ENCODE results near the gene SAMD4B. TPM values are rescaled to one million over a fixed set of nuclear protein-coding genes. Genes with fewer than 3 reads are reported as not detected.

The SAMD4B gene
- total RNA-seq, 1 experiment from 2014 or later, result 135 TPM

- Mint-ChIP-seq H3K4me3 (no peak overlapping the region), H3K9me3 (no peaks in the 10 kb centered on the region), H3K36me3 (ENCODE audit: insufficient read depth in 1 of 3, low read depth in 3 of 3) (no peaks in the 10 kb centered on the region), H3K27me3 (ENCODE audit: low read depth) (peaks cover 36% of the 10 kb centered on the region), H3K27ac (no peak overlapping the region), H3K4me1 (peaks cover 2 to 26% of the 10 kb centered on the region in 2 experiments)
- no peak overlapping the region for H2BK15ac ChIP-seq (ENCODE audit: low read depth, low read length)
- H3K14ac ChIP-seq (ENCODE audit: insufficient read depth, low read length), result no peak overlapping the region
- no peak overlapping the region for H3K23ac ChIP-seq (ENCODE audit: insufficient read length, low read depth, low read length)
- WGBS (ENCODE audit: extremely low coverage, insufficient read length, low lambda C conversion rate), result no CpG with 5 or more reads among the region's 9 CpGs
- no peak overlapping the region for H2BK5ac ChIP-seq (ENCODE audit: insufficient read length, low read length)
- no peak overlapping the region for H3K4ac ChIP-seq (ENCODE audit: low read depth, low read length)
- H3K27me3 ChIP-seq (ENCODE audit: insufficient read depth, low read length), result no peaks in the 10 kb centered on the region
- no peak overlapping the region for H4K91ac ChIP-seq (ENCODE audit: insufficient read length, low read depth, low read length)
- H4K8ac ChIP-seq (replicated peaks; ENCODE audit: insufficient read length, low read depth, low read length), result no peak overlapping the region
- no peaks in the 10 kb centered on the region for H3K4me1 ChIP-seq (ENCODE audit: insufficient read depth, low read length)
- no peak overlapping the region for H3K18ac ChIP-seq (ENCODE audit: insufficient read length, low read depth, low read length)
- no peak overlapping the region for H3K9ac ChIP-seq (ENCODE audit: extremely low read depth, insufficient read length, low read length)
- no peak overlapping the region for H4K5ac ChIP-seq (ENCODE audit: insufficient read length, low read depth, low read length)
- no peak overlapping the region for H3T11ph ChIP-seq (ENCODE audit: low read length)
- H3K23me2 ChIP-seq (ENCODE audit: insufficient read length, low read depth, low read length, poor library complexity, severe bottlenecking), result no peaks in the 10 kb centered on the region
- TF ChIP-seq, protein P1, sequence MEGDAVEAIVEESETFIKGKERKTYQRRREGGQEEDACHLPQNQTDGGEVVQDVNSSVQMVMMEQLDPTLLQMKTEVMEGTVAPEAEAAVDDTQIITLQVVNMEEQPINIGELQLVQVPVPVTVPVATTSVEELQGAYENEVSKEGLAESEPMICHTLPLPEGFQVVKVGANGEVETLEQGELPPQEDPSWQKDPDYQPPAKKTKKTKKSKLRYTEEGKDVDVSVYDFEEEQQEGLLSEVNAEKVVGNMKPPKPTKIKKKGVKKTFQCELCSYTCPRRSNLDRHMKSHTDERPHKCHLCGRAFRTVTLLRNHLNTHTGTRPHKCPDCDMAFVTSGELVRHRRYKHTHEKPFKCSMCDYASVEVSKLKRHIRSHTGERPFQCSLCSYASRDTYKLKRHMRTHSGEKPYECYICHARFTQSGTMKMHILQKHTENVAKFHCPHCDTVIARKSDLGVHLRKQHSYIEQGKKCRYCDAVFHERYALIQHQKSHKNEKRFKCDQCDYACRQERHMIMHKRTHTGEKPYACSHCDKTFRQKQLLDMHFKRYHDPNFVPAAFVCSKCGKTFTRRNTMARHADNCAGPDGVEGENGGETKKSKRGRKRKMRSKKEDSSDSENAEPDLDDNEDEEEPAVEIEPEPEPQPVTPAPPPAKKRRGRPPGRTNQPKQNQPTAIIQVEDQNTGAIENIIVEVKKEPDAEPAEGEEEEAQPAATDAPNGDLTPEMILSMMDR (conservative IDR thresholded peaks at IDR 0.05), result no peak
- H3K4me2 ChIP-seq (ENCODE audit: insufficient read depth, insufficient read length, low read length), result no peak overlapping the region
- no peak overlapping the region for H3K27ac ChIP-seq (ENCODE audit: insufficient read length, low read depth, low read length)
- H2BK120ac ChIP-seq (ENCODE audit: low read depth, low read length, poor library complexity, severe bottlenecking), result no peak overlapping the region
- no peaks in the 10 kb centered on the region for H3K79me2 ChIP-seq (ENCODE audit: insufficient read depth, low read length)
- H2AFZ ChIP-seq (ENCODE audit: low read length), result no peak overlapping the region
- no peak overlapping the region for H2BK20ac ChIP-seq (ENCODE audit: low read depth, low read length, poor library complexity, severe bottlenecking)
- H3K9me3 ChIP-seq (ENCODE audit: control insufficient read depth, low read depth, low read length), result no peaks in the 10 kb centered on the region
- no peaks in the 10 kb centered on the region for H3K79me1 ChIP-seq (ENCODE audit: insufficient read depth, low read depth, low read length, poor library complexity, severe bottlenecking)
- H2BK12ac ChIP-seq (ENCODE audit: insufficient read length, low read depth, low read length), result no peak overlapping the region
- no peak for DNase-seq
- no peak overlapping the region for H2AK5ac ChIP-seq (ENCODE audit: insufficient read length, low read length)
- H4K20me1 ChIP-seq (ENCODE audit: control insufficient read depth, insufficient read depth, insufficient read length), result no peaks in the 10 kb centered on the region
- no peak overlapping the region for H3K56ac ChIP-seq (ENCODE audit: insufficient read length, low read depth, low read length)
Observed at GRCh38 chr19:39299404-39299803, 42.8 kb upstream of the SAMD4B start.
